ENCODE results near the gene UPB1. TPM values are rescaled to one million over a fixed set of nuclear protein-coding genes. Genes with fewer than 3 reads are reported as not detected.

The UPB1 gene
- total and polyA plus RNA-seq, 4 donors: 0.87 to 4.5 (median 3.0) TPM

- Histone ChIP-seq H3K36me3 (ENCODE audit: control insufficient read depth in 4 of 4, insufficient read depth in 4 of 4, low read length in 4 of 4) (no peaks in the 10 kb centered on the region), H3K27ac (ENCODE audit: low read depth in 1 of 2, low read length in 1 of 2) (no peak overlapping the region), H3K27me3 (ENCODE audit: control insufficient read depth in 3 of 3, insufficient read depth in 3 of 3, low read length in 2 of 3) (no peaks in the 10 kb centered on the region), H3K9ac (ENCODE audit: insufficient read depth in 1 of 2, low read length in 2 of 2) (no peak overlapping the region), H3K9me3 (ENCODE audit: control insufficient read depth in 4 of 4, insufficient read depth in 3 of 4, low read length in 3 of 4) (no peaks in the 10 kb centered on the region), H3K4me1 (ENCODE audit: control insufficient read depth in 5 of 5, insufficient read depth in 5 of 5, low read length in 5 of 5) (peaks cover 0 to 9% (median 5%) of the 10 kb centered on the region in 5 donors), H3K4me3 (no peak overlapping the region)
- no peak for DNase-seq
- no peak for ATAC-seq (ENCODE audit: insufficient read depth, low FRiP score)
- no peak for TF ChIP-seq CTCF (IDR thresholded peaks at IDR 0.05; ENCODE audit: control extremely low read depth, extremely low read depth)
- 87 to 88% methylated on average over 7 of the region's 7 CpGs for WGBS, 2 donors
Observed at GRCh38 chr22:24502034-24502433, 6.9 kb downstream of the UPB1 start.

DNA sequence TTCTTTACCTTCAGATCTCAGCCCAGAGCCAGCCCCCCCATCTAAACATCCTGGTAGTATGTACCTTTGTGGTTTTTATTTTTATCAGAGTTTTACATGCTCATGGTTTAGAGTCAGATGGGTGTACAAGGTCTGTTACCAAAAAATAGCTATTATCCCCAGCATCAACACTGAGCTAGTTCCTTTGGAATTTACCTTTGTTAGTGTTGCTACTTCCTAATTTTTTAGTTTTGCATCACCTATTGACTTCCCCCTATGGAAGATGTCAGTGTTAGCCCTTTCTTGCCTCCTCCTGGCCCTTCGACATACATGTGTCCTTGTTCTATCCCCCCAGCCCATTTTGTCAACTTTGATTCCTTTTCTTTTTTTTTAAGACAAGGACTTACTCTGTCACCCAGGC is 7.4 kb downstream of the UPB1 start:
- no peak for TF ChIP-seq CTCF (IDR thresholded peaks at IDR 0.05; ENCODE audit: control extremely low read depth, extremely low read depth)
- ATAC-seq (ENCODE audit: insufficient read depth, low FRiP score) (no peak), DNase-seq (no peak)
- H3K27ac ChIP-seq (ENCODE audit: low read depth in 1 of 2, low read length in 1 of 2): no peak overlapping the region
- no peaks in the 10 kb centered on the region for H3K36me3 ChIP-seq (ENCODE audit: control insufficient read depth in 4 of 4, insufficient read depth in 4 of 4, low read length in 4 of 4)
- H3K9ac ChIP-seq (ENCODE audit: insufficient read depth in 1 of 2, low read length in 2 of 2): no peak overlapping the region
- H3K27me3 ChIP-seq (ENCODE audit: control insufficient read depth in 3 of 3, insufficient read depth in 3 of 3, low read length in 2 of 3): no peaks in the 10 kb centered on the region
- H3K4me1 ChIP-seq (ENCODE audit: control insufficient read depth in 5 of 5, insufficient read depth in 5 of 5, low read length in 5 of 5): peaks cover 0 to 12% (median 10%) of the 10 kb centered on the region in 5 donors
- H3K9me3 ChIP-seq (ENCODE audit: control insufficient read depth in 4 of 4, insufficient read depth in 3 of 4, low read length in 3 of 4): no peaks in the 10 kb centered on the region
- H3K4me3 ChIP-seq: no peak overlapping the region
- WGBS, 2 donors: 41 to 85% methylated on average over 1 of the region's 1 CpG

- H3K27ac ChIP-seq (ENCODE audit: low read depth in 1 of 2, low read length in 1 of 2): no peak overlapping the region
- WGBS, 2 donors: 65 to 75% methylated on average over 7 of the region's 7 CpGs
- H3K27me3 ChIP-seq (ENCODE audit: control insufficient read depth in 3 of 3, insufficient read depth in 3 of 3, low read length in 2 of 3): no peaks in the 10 kb centered on the region
- peak in 2 of 3 donors; percentile 38 to 42 for DNase-seq
- H3K4me1 ChIP-seq (ENCODE audit: control insufficient read depth in 5 of 5, insufficient read depth in 5 of 5, low read length in 5 of 5): peaks cover 0 to 17% (median 11%) of the 10 kb centered on the region in 5 donors
- H3K9me3 ChIP-seq (ENCODE audit: control insufficient read depth in 4 of 4, insufficient read depth in 3 of 4, low read length in 3 of 4): no peaks in the 10 kb centered on the region
- TF ChIP-seq CTCF (IDR thresholded peaks at IDR 0.05; ENCODE audit: control extremely low read depth, extremely low read depth): peak; percentile 32
- no peak overlapping the region for H3K4me3 ChIP-seq
- H3K36me3 ChIP-seq (ENCODE audit: control insufficient read depth in 4 of 4, insufficient read depth in 4 of 4, low read length in 4 of 4): no peaks in the 10 kb centered on the region
- no peak overlapping the region for H3K9ac ChIP-seq (ENCODE audit: insufficient read depth in 1 of 2, low read length in 2 of 2)
- ATAC-seq (ENCODE audit: insufficient read depth, low FRiP score): peak; percentile 30
Observed at GRCh38 chr22:24503137-24503842, 8.2 kb downstream of the UPB1 start.

Measured in lung (tissue), 12 donors.